DND-41 (cell line): ENCODE results near the gene TESK1.

Experiments
- CTCF ChIP-seq: IDR thresholded peaks from 2 replicates; pipeline ENCODE4 v1.5.1; 2012; ENCODE audit warnings: borderline replicate concordance, low read length, moderate library complexity, mild to moderate bottlenecking; ENCODE audit not compliant: poor library complexity, severe bottlenecking; ENCODE audit errors: extremely low read depth
- EZH2 ChIP-seq: IDR thresholded peaks from 3 replicates; pipeline ENCODE4 v1.6.1; 2012; ENCODE audit warnings: borderline replicate concordance, low read depth, mild to moderate bottlenecking, moderate library complexity, low read length, inconsistent platforms; ENCODE audit not compliant: severe bottlenecking

DNA sequence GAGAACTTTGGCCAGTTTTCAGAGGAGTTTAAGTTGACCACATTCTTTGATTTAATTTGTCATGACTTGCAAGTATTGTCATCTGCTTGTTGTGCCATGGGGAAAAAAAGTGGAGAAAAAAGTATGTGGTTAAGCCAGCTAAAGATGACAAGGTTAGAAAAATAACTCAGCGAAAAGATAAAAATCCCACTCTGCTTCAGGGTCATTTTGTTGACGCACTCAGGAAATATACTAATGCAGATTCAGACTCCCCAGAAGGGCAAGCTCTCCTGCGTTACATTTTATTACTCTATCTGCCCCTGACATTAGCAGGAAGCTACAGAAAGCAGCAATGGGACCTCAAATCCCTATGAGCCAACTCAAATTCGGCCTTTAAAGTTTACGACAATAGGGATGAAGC lies 27.6 kb upstream of the TESK1 start:
- TF ChIP-seq CTCF (no peak), EZH2 (no peak)
